ENCODE results near the gene EIF2S3. TPM values are rescaled to one million over a fixed set of nuclear protein-coding genes. Genes with fewer than 3 reads are reported as not detected.

The EIF2S3 gene
- total and polyA plus RNA-seq, 2 of the 8 experiments (the other 6 are each of a cell fraction or from before 2014, with no cell fraction given) = 65.5 to 259 TPM

DNA sequence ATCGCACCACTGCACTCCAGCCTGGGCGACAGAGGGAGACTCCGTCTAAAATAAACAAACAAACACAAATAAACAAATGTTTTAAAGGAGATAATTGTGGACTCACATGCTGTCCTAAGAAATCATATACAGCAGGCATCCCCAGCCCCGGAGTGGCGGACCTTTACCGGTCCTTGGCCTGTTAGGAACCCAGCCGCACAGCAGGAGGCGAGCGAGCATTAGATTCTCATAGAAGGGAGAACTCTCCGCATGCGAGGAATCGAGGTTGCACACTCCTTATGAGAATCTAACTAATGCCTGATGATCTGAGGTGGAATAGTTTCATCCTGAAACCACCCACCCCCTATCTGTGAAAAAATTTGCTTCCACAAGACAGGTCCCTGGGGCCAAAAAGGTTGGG is 39.0 kb downstream of the EIF2S3 start:
- Histone ChIP-seq H2AK5ac (ENCODE audit: low read depth, low read length) (no peak overlapping the region), H3K4me1 (replicated peaks in 1 of 4; ENCODE audit: control insufficient read depth in 3 of 4, insufficient read depth in 4 of 4, low read length in 3 of 4) (peaks cover 0 to 3% (median 0%) of the 10 kb centered on the region in 4 experiments; a peak in 1 of 7 replicates), H2BK5ac (ENCODE audit: low read depth, low read length) (no peak overlapping the region), H3K9ac (replicated peaks in 1 of 4; ENCODE audit: extremely low read depth in 1 of 4, low read depth in 3 of 4, low read length in 3 of 4) (no peak overlapping the region), H2BK12ac (ENCODE audit: low read depth, low read length) (no peak overlapping the region), H3K4me3 (ENCODE audit: extremely low read depth in 1 of 4, insufficient read depth in 2 of 4, low read depth in 3 of 4, low read length in 4 of 4) (no peak overlapping the region), H3K79me2 (ENCODE audit: control insufficient read depth in 1 of 2, insufficient read depth in 2 of 2, low read length in 2 of 2) (no peaks in the 10 kb centered on the region), H3K23ac (ENCODE audit: insufficient read length) (no peak overlapping the region), H4K8ac (ENCODE audit: extremely low read depth, insufficient read depth, low read length) (no peak overlapping the region), H3K4ac (replicated peaks; ENCODE audit: insufficient read length, low read depth, low read length) (no peak overlapping the region), H3K27ac (ENCODE audit: low read depth, low read length) (no peak overlapping the region), H3K56ac (replicated peaks; ENCODE audit: insufficient read length, low read depth, low read length) (no peak overlapping the region), H2AFZ (ENCODE audit: low read length) (no peak overlapping the region), H3K36me3 (ENCODE audit: control insufficient read depth in 2 of 4, insufficient read depth in 4 of 4, low read length in 3 of 4) (no peaks in the 10 kb centered on the region), H4K20me1 (replicated peaks in 1 of 2; ENCODE audit: control insufficient read depth in 1 of 2, insufficient read depth in 2 of 2, low read length in 2 of 2) (no peaks in the 10 kb centered on the region), H2BK15ac (ENCODE audit: low read length) (no peak overlapping the region), H4K91ac (replicated peaks; ENCODE audit: insufficient read length, low read length) (no peak overlapping the region), H3K27me3 (replicated peaks in 1 of 4; ENCODE audit: control insufficient read depth in 3 of 4, extremely low read depth in 1 of 4, insufficient read depth in 3 of 4, low read length in 3 of 4) (no peaks in the 10 kb centered on the region), H2BK20ac (ENCODE audit: low read length) (no peak overlapping the region), H3K23me2 (ENCODE audit: low read depth, low read length) (no peaks in the 10 kb centered on the region), H4K5ac (ENCODE audit: insufficient read length, low read depth, low read length) (no peak overlapping the region), H3K18ac (ENCODE audit: extremely low read depth, low read length) (no peak overlapping the region), H3K9me3 (ENCODE audit: insufficient read depth in 2 of 2, low read depth in 1 of 2, low read length in 1 of 2) (no peaks in the 10 kb centered on the region), H3K4me2 (ENCODE audit: insufficient read depth in 1 of 2, low read depth in 2 of 2, low read length in 2 of 2) (no peak overlapping the region), H3K14ac (ENCODE audit: insufficient read length) (no peak overlapping the region), H3K79me1 (ENCODE audit: low read depth, low read length) (no peaks in the 10 kb centered on the region), H2BK120ac (replicated peaks; ENCODE audit: low read depth, low read length) (no peak overlapping the region)
- POLR2A ChIA-PET (ENCODE audit: partially characterized antibody) = no interaction called here
- FAIRE-seq (no peak), DNase-seq (ENCODE audit: low read depth in 1 of 2, low spot score in 2 of 2) (no peak)
- CTCF ChIA-PET (ENCODE audit: partially characterized antibody) = no interaction called here
- WGBS, 2 experiments (ENCODE audit: extremely low coverage in 1 of 2, insufficient coverage in 1 of 2, insufficient read length in 1 of 2, insufficient replicate concordance in 2 of 2, low coverage in 1 of 2, low lambda C conversion rate in 2 of 2, missing lambda C conversion rate in 1 of 2) = 90% methylated on average over 5 of the region's 12 CpGs; no CpG with 5 or more reads in 1 of the 2 experiments
- TF ChIP-seq KDM4A (IDR thresholded peaks at IDR 0.05; ENCODE audit: low read depth, low read length, severe bottlenecking) = no peak
- TF ChIP-seq, protein P1, sequence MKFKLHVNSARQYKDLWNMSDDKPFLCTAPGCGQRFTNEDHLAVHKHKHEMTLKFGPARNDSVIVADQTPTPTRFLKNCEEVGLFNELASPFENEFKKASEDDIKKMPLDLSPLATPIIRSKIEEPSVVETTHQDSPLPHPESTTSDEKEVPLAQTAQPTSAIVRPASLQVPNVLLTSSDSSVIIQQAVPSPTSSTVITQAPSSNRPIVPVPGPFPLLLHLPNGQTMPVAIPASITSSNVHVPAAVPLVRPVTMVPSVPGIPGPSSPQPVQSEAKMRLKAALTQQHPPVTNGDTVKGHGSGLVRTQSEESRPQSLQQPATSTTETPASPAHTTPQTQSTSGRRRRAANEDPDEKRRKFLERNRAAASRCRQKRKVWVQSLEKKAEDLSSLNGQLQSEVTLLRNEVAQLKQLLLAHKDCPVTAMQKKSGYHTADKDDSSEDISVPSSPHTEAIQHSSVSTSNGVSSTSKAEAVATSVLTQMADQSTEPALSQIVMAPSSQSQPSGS (IDR thresholded peaks at IDR 0.05; ENCODE audit: low read length) = no peak
- TF ChIP-seq RAD21 (IDR thresholded peaks at IDR 0.05 in 1 of 2, conservative IDR thresholded peaks at IDR 0.05 in 1 of 2; ENCODE audit: low read depth in 2 of 2, low read length in 2 of 2) = 0 out of 4 replicates have a peak, but pooled peaks of 1 of the 2 experiments have one; percentile 3
- TF ChIP-seq NRF1 (IDR thresholded peaks at IDR 0.05; ENCODE audit: low read depth, low read length) = no peak

Measured in H1 (cell line).